Caco-2 (cell line): ENCODE data around the gene AOPEP. TPM values are rescaled to one million over a fixed set of nuclear protein-coding genes. Genes with fewer than 3 reads are reported as not detected.
A peak's percentile ranks its signal among the peaks of the same experiment; 100 is the strongest.

Source experiments
- BruUV-seq: library from RNA; stranded (reverse); fragments of 400-500 nt; replicated peaks from 2 replicates; lab custom pipeline; 2021; lab: Mats Ljungman, UMichigan
- CTCF ChIA-PET: fragments of 300-600 bp; sonication (Branson Sonifier 250); formaldehyde crosslinking; loops from one replicate; lab custom pipeline; 2022; ENCODE audit warnings: antibody characterized with exemption; lab: Charles Lee
- POLR2A ChIA-PET: fragments of 300-600 bp; sonication (Branson Sonifier 250); formaldehyde crosslinking; loops from one replicate; lab custom pipeline; 2022; ENCODE audit warnings: antibody characterized with exemption; lab: Charles Lee
- DNase-seq, 2 experiments: peaks; one replicate each; pipeline versions ENCODE4 v3.0.0 to v3.0.0-alpha.2; 2020 to 2022
- H3K27me3 ChIP-seq: replicated peaks from 2 replicates; pipeline ENCODE4 v1.6.0; 2011; ENCODE audit warnings: low read length; ENCODE audit not compliant: control insufficient read depth, insufficient read depth
- H3K36me3 ChIP-seq: 2 replicates; pipeline ENCODE4 v1.5.1; 2011; ENCODE audit warnings: low read length; ENCODE audit not compliant: control insufficient read depth, insufficient read depth
- H3K4me1 ChIP-seq: fragments of 250-450 bp; sonication (Bioruptor Pico); 2 replicates; pipeline ENCODE4 v1.5.1; 2020; ENCODE audit warnings: mild to moderate bottlenecking
- H3K4me3 ChIP-seq: 2 replicates; pipeline ENCODE4 v1.5.1; 2011; ENCODE audit warnings: low read depth, mild to moderate bottlenecking, control low read depth, low read length
- H3K9me3 ChIP-seq: fragments of 250-450 bp; sonication (Bioruptor Pico); 2 replicates; pipeline ENCODE4 v1.5.1; 2020; ENCODE audit warnings: mild to moderate bottlenecking, moderate library complexity
- H3K27ac Mint-ChIP-seq: one replicate; pipeline ENCODE4 v1.8.0; 2022; ENCODE audit warnings: mixed read lengths; ENCODE audit not compliant: unreplicated experiment
- H3K27me3 Mint-ChIP-seq: one replicate; pipeline ENCODE4 v1.8.0; 2022; ENCODE audit warnings: mixed read lengths; ENCODE audit not compliant: insufficient read depth, unreplicated experiment
- H3K36me3 Mint-ChIP-seq: one replicate; pipeline ENCODE4 v1.8.0; 2022; ENCODE audit warnings: mild to moderate bottlenecking, mixed read lengths; ENCODE audit not compliant: insufficient read depth, unreplicated experiment
- H3K4me1 Mint-ChIP-seq: one replicate; pipeline ENCODE4 v1.8.0; 2022; ENCODE audit warnings: low read depth, mixed read lengths; ENCODE audit not compliant: unreplicated experiment
- H3K4me3 Mint-ChIP-seq: one replicate; pipeline ENCODE4 v1.8.0; 2022; ENCODE audit warnings: mild to moderate bottlenecking, moderate library complexity, mixed read lengths; ENCODE audit not compliant: unreplicated experiment
- H3K9me3 Mint-ChIP-seq: one replicate; pipeline ENCODE4 v1.8.0; 2022; ENCODE audit warnings: mixed read lengths; ENCODE audit not compliant: unreplicated experiment
- intact Hi-C: fragments of 100-400 bp; cut with micrococcal nuclease; formaldehyde crosslinking; loops from one replicate; pipeline ENCODE4 v1.10.0; 2022; ENCODE audit not compliant: unreplicated experiment
- total RNA-seq: library from RNA; stranded (reverse); gene quantifications from 2 replicates; pipeline ENCODE4 v1.2.3, GENCODE V29; 2022
- TF ChIP-seq, protein P1 (sequence below), 2 experiments: fragments of 200-600 bp in 1 of 2; IDR thresholded peaks; 1 replicate in 1 of 2; 2 replicates in 1 of 2; pipeline versions ENCODE4 v1.5.1 to v1.8.0; 2011 to 2022; ENCODE audit warnings: antibody characterized with exemption in 1 of 2, control low read depth in 1 of 2, inconsistent platforms in 1 of 2, low read depth in 1 of 2, low read length in 1 of 2, mild to moderate bottlenecking in 1 of 2, moderate library complexity in 1 of 2; ENCODE audit not compliant: insufficient read depth in 1 of 2, severe bottlenecking in 1 of 2, unreplicated experiment in 1 of 2

Gene AOPEP
- total RNA-seq, 1 experiment from 2014 or later = 63.3 TPM

DNA sequence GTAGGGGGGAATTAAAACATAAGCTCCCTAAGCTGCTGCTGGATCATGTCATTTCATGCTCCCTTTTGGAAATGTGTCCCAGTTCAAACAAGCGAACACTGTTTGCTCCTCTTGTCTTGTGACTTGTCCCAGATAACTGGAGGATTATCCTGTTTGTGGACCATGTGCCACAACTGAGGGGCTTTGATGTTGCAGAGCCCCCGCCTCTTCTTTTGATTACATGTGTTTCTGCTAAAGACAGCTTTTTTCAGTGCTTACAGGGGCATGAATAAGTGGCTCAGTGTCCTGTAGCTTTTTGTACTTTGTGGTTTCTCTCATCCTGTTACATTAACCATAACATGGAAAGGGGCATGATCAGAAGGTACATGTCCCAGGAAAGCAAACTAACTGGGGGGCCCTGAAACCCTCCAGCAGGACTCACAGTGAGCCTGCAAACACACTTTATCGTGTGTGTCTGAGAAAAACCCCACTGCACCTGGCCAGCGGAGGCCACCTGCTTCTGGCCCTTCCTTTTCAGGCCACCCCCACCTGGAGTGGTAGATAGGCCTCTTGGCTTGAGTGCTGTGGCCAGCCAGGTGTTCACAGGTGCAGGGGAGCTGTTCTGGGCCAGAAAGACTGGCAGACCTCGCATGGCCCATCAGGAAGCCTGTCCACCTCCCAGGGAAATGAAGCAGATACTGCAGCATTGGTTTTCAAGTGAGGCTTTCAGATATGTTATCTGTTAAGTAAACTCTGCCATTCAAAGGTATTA, 305.4 kb downstream of the AOPEP start:
- Mint-ChIP-seq H3K4me1 (peaks cover 33% of the 10 kb centered on the region), H3K27ac (peak overlapping the region; percentile 69), H3K4me3 (peak overlapping the region; percentile 14), H3K27me3 (no peaks in the 10 kb centered on the region), H3K36me3 (peaks cover 16% of the 10 kb centered on the region), H3K9me3 (no peaks in the 10 kb centered on the region)
- intact Hi-C loops = loop anchor here (1.0 to 2.0 kb wide), 5 partner anchors 17 to 47 kb away; no protein-coding TSS in a partner anchor
- Histone ChIP-seq H3K36me3 (no peaks in the 10 kb centered on the region), H3K9me3 (no peaks in the 10 kb centered on the region), H3K4me1 (peaks cover 40% of the 10 kb centered on the region), H3K27me3 (no peaks in the 10 kb centered on the region), H3K4me3 (no peak overlapping the region)
- ChIA-PET CTCF (interaction anchor here (0.7 to 1.9 kb wide), 4 partner anchors 25 to 95 kb away, joined by 3 to 9 read pairs (median 6); no protein-coding TSS in a partner anchor), POLR2A (interaction anchor here (0.7 to 1.2 kb wide), 3 partner anchors 16 to 40 kb away, joined by 3 to 7 read pairs (median 3); no protein-coding TSS in a partner anchor)
- peak; percentile 77 for DNase-seq
- TF ChIP-seq, protein P1, sequence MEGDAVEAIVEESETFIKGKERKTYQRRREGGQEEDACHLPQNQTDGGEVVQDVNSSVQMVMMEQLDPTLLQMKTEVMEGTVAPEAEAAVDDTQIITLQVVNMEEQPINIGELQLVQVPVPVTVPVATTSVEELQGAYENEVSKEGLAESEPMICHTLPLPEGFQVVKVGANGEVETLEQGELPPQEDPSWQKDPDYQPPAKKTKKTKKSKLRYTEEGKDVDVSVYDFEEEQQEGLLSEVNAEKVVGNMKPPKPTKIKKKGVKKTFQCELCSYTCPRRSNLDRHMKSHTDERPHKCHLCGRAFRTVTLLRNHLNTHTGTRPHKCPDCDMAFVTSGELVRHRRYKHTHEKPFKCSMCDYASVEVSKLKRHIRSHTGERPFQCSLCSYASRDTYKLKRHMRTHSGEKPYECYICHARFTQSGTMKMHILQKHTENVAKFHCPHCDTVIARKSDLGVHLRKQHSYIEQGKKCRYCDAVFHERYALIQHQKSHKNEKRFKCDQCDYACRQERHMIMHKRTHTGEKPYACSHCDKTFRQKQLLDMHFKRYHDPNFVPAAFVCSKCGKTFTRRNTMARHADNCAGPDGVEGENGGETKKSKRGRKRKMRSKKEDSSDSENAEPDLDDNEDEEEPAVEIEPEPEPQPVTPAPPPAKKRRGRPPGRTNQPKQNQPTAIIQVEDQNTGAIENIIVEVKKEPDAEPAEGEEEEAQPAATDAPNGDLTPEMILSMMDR (IDR thresholded peaks at IDR 0.05; ENCODE audit: insufficient read depth in 1 of 2, low read depth in 1 of 2, low read length in 1 of 2, severe bottlenecking in 1 of 2, unreplicated experiment in 1 of 2) = no peak
- BruUV-seq = no TSS peak

DNA sequence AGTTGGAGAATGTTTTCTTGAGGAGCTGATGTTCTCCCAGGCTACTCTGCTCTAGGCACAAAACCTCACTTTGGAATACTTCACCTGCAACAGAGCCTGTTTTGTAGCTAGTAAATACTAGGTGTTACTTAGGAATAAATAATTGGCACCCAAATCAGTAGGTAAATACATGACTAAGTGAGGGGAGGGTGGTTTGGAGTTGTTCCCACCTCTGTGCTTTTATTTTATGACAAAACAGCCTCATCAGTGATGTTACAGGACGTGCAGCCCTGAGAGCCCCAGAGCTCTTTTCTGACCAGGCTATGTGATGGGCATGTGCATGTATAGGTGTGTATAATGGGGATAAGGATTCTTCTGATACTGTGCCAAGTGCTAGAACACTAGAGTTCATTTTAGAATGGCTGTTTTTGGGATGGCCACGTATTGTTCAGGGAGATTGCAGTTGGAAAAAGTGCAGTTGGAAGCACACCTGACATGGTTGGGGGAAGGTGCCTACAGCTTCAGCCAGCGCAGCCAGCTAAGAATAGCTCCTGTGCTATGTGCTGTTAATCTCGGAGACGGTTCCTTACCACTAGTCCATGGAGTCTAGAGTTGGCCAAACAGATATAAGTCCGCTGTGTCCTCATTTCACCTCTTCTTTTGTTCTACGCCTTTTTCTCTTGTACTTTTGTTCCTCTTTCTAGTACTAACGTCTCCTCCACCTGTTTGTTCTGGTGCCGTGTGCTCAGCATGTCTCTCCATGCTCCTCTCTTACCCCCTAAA, 306.3 kb downstream of the AOPEP start:
- TF ChIP-seq, protein P1 (IDR thresholded peaks at IDR 0.05; ENCODE audit: insufficient read depth in 1 of 2, low read depth in 1 of 2, low read length in 1 of 2, severe bottlenecking in 1 of 2, unreplicated experiment in 1 of 2) = no peak
- Histone ChIP-seq H3K36me3 (no peaks in the 10 kb centered on the region), H3K4me1 (peaks cover 44% of the 10 kb centered on the region), H3K9me3 (no peaks in the 10 kb centered on the region), H3K4me3 (no peak overlapping the region), H3K27me3 (no peaks in the 10 kb centered on the region)
- POLR2A ChIA-PET = interaction anchor here (1.2 kb wide), 1 partner anchor 15 kb away, joined by 3 read pairs; no protein-coding TSS in a partner anchor
- intact Hi-C loops = loop anchor here (1.0 to 2.0 kb wide), 5 partner anchors 16 to 46 kb away; no protein-coding TSS in a partner anchor
- DNase-seq = no peak
- Mint-ChIP-seq H3K4me3 (no peak overlapping the region), H3K27ac (peak overlapping the region; percentile 69), H3K9me3 (no peaks in the 10 kb centered on the region), H3K4me1 (peaks cover 34% of the 10 kb centered on the region), H3K36me3 (peaks cover 16% of the 10 kb centered on the region), H3K27me3 (no peaks in the 10 kb centered on the region)
- BruUV-seq = TSS peak; percentile 43
- CTCF ChIA-PET = interaction anchor here (0.7 to 1.9 kb wide), 4 partner anchors 25 to 95 kb away, joined by 3 to 9 read pairs (median 6); no protein-coding TSS in a partner anchor

DNA sequence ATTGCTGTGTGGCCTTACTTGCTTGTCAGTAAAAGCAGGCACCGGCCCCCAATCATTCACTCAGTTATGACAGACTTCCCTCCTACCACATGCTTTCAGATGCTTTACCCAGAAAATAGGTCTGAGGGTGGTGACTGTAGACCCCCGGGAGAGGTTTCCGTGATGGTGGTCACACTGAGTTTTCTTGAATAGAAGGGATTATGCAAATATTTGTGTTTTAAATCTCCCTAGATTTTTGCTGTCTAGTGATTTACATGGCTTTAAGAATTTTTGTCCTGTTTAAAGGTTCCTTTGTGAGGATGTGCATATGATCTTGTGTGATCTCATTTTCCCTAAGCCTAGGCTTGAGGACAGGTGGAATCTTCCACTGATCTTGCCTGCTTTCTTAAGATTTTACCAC, 309.3 kb downstream of the AOPEP start:
- Mint-ChIP-seq H3K36me3 (peaks cover 19% of the 10 kb centered on the region), H3K27ac (no peak overlapping the region), H3K9me3 (no peaks in the 10 kb centered on the region), H3K27me3 (no peaks in the 10 kb centered on the region), H3K4me3 (no peak overlapping the region), H3K4me1 (peaks cover 35% of the 10 kb centered on the region)
- Histone ChIP-seq H3K27me3 (no peaks in the 10 kb centered on the region), H3K9me3 (no peaks in the 10 kb centered on the region), H3K4me1 (peaks cover 30% of the 10 kb centered on the region), H3K36me3 (no peaks in the 10 kb centered on the region; the same call in 1 of the 2 replicates), H3K4me3 (no peak overlapping the region)
- DNase-seq = no peak
- TF ChIP-seq, protein P1 (IDR thresholded peaks at IDR 0.05; ENCODE audit: insufficient read depth in 1 of 2, low read depth in 1 of 2, low read length in 1 of 2, severe bottlenecking in 1 of 2, unreplicated experiment in 1 of 2) = no peak
- BruUV-seq = no TSS peak
- POLR2A ChIA-PET = no interaction called here
- intact Hi-C loops = no loop called here
- CTCF ChIA-PET = no interaction called here
